ENCODE results near the gene CAPN8. TPM values are rescaled to one million over a fixed set of nuclear protein-coding genes. Genes with fewer than 3 reads are reported as not detected.

Gene CAPN8
- total RNA-seq, 4 donors from 2014 or later = 0.59 to 0.88 TPM; not detected in 2

- no peak for DNase-seq
- Histone ChIP-seq H3K4me1 (peaks cover 0 to 17% of the 10 kb centered on the region in 2 donors), H3K9me3 (no peaks in the 10 kb centered on the region), H3K27ac (peak overlapping the region in 1 of 2 donors; percentile 33), H3K36me3 (no peaks in the 10 kb centered on the region), H3K27me3 (no peaks in the 10 kb centered on the region), H3K4me3 (no peak overlapping the region)
- intact Hi-C loops (cut with DNase I; ENCODE audit: low total_unique reads) = loop anchor here (5.0 kb wide), 1 partner anchor 139 kb away; no protein-coding TSS in a partner anchor
- TF ChIP-seq, protein P1, sequence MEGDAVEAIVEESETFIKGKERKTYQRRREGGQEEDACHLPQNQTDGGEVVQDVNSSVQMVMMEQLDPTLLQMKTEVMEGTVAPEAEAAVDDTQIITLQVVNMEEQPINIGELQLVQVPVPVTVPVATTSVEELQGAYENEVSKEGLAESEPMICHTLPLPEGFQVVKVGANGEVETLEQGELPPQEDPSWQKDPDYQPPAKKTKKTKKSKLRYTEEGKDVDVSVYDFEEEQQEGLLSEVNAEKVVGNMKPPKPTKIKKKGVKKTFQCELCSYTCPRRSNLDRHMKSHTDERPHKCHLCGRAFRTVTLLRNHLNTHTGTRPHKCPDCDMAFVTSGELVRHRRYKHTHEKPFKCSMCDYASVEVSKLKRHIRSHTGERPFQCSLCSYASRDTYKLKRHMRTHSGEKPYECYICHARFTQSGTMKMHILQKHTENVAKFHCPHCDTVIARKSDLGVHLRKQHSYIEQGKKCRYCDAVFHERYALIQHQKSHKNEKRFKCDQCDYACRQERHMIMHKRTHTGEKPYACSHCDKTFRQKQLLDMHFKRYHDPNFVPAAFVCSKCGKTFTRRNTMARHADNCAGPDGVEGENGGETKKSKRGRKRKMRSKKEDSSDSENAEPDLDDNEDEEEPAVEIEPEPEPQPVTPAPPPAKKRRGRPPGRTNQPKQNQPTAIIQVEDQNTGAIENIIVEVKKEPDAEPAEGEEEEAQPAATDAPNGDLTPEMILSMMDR (IDR thresholded peaks at IDR 0.05) = no peak
- TF ChIP-seq POLR2A (IDR thresholded peaks at IDR 0.05) = no peak
Observed at GRCh38 chr1:223702735-223703667, 37.5 kb upstream of the CAPN8 start.

GRCh38 chr1:223700942-223701637 lies 35.6 kb upstream of the CAPN8 start:
- H3K9me3 ChIP-seq = no peaks in the 10 kb centered on the region
- no peaks in the 10 kb centered on the region for H3K27me3 ChIP-seq
- intact Hi-C loops (cut with DNase I; ENCODE audit: low total_unique reads) = loop anchor here (5.0 kb wide), 1 partner anchor 141 kb away; no protein-coding TSS in a partner anchor
- H3K36me3 ChIP-seq = no peaks in the 10 kb centered on the region
- no peak overlapping the region for H3K4me3 ChIP-seq
- H3K27ac ChIP-seq = peak overlapping the region; percentile 86 to 89
- H3K4me1 ChIP-seq = peaks cover 0 to 13% of the 10 kb centered on the region in 2 donors
- TF ChIP-seq, protein P1 (IDR thresholded peaks at IDR 0.05) = no peak
- TF ChIP-seq POLR2A (IDR thresholded peaks at IDR 0.05) = peak in 1 of 2 donors; percentile 23
- peak; percentile 60 to 63 for DNase-seq

DNA sequence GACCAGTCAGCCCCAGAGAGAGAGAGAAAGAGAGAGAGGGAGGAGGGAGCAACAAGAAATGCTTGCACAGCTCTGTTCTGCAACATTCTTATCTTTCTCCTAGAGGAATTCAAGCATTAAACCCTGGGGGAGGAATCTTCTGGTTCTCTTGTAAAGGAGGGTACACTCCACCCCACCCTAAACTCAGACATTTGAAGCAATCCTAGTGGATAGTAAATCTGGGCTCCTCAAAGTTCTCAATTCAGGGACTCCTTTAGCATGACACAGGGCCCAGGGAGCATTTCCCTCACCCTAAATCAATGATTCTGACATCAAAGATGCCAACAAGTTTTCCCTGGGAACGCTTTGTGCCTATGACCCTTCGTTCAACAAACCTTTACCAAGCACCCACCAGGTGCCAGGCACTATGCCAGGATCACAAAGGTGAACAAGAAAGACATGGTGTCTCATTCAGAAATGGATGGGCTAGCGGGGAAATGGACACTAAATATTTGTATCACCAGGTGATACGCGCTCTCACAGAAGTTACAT lies 35.0 kb upstream of the CAPN8 start:
- no peak for DNase-seq
- Histone ChIP-seq H3K4me1 (peaks cover 0 to 10% of the 10 kb centered on the region in 2 donors), H3K36me3 (no peaks in the 10 kb centered on the region), H3K9me3 (no peaks in the 10 kb centered on the region), H3K27me3 (no peaks in the 10 kb centered on the region), H3K27ac (peak overlapping the region; percentile 86 to 89), H3K4me3 (no peak overlapping the region)
- TF ChIP-seq POLR2A (IDR thresholded peaks at IDR 0.05) = no peak
- TF ChIP-seq, protein P1 (IDR thresholded peaks at IDR 0.05) = no peak
- intact Hi-C loops (cut with DNase I; ENCODE audit: low total_unique reads) = loop anchor here (5.0 kb wide), 1 partner anchor 142 kb away; no protein-coding TSS in a partner anchor

- intact Hi-C loops (cut with DNase I; ENCODE audit: low total_unique reads) = loop anchor here (5.0 kb wide), 1 partner anchor 51 kb away; no protein-coding TSS in a partner anchor
- no peaks in the 10 kb centered on the region for H3K36me3 ChIP-seq
- H3K27ac ChIP-seq = no peak overlapping the region
- H3K9me3 ChIP-seq = no peaks in the 10 kb centered on the region
- no peak overlapping the region for H3K4me3 ChIP-seq
- DNase-seq = no peak
- H3K4me1 ChIP-seq = peaks cover 0 to 7% of the 10 kb centered on the region in 2 donors
- H3K27me3 ChIP-seq = no peaks in the 10 kb centered on the region
- TF ChIP-seq POLR2A (IDR thresholded peaks at IDR 0.05) = no peak
- TF ChIP-seq, protein P1 (IDR thresholded peaks at IDR 0.05) = no peak
Observed at GRCh38 chr1:223695941-223696340, 30.4 kb upstream of the CAPN8 start.

Measured in uterus (tissue), 4 donors.